CD8-positive, alpha-beta memory T cell (primary cell): Measurements from ENCODE around the gene MAN1A1. TPM values are rescaled to one million over a fixed set of nuclear protein-coding genes. Genes with fewer than 3 reads are reported as not detected.
"Not testable (repeated sequence)": the region's sequence is repeated elsewhere in the genome, so short reads cannot be mapped to it uniquely, and the experiment has no call there.

Experiments
- CTCF ChIA-PET: fragments of 350-600 bp; sonication (Branson Sonifier 250); formaldehyde crosslinking; loops from one replicate; lab custom pipeline; 2021; ENCODE audit warnings: antibody characterized with exemption; lab: Charles Lee
- POLR2A ChIA-PET: fragments of 350-600 bp; sonication (Branson Sonifier 250); formaldehyde crosslinking; loops from one replicate; lab custom pipeline; 2021; ENCODE audit warnings: antibody characterized with exemption; lab: Charles Lee
- DNase-seq, 5 donors: peaks; one replicate each; pipeline versions ENCODE4 v3.0.0 to v3.0.0-alpha.2; 2020 to 2022; ENCODE audit warnings: mixed read lengths in 1 of 5
- H3K27ac ChIP-seq: one replicate; pipeline ENCODE4 v1.7.0; 2013; ENCODE audit warnings: low read depth, mild to moderate bottlenecking, low read length, moderate library complexity
- H3K27me3 ChIP-seq: 2 replicates; pipeline ENCODE4 v1.7.0; 2013; ENCODE audit warnings: low read length, mild to moderate bottlenecking; ENCODE audit not compliant: insufficient read depth, poor library complexity, severe bottlenecking
- H3K36me3 ChIP-seq: 2 replicates; pipeline ENCODE4 v1.7.0; 2013; ENCODE audit warnings: mild to moderate bottlenecking, low read length, moderate library complexity; ENCODE audit not compliant: insufficient read depth
- H3K4me1 ChIP-seq: 2 replicates; pipeline ENCODE4 v1.7.0; 2013; ENCODE audit warnings: mild to moderate bottlenecking, low read length, moderate library complexity; ENCODE audit not compliant: insufficient read depth
- H3K4me3 ChIP-seq: 2 replicates; pipeline ENCODE4 v1.7.0; 2013; ENCODE audit warnings: mild to moderate bottlenecking, low read length
- H3K9me3 ChIP-seq: 2 replicates; pipeline ENCODE4 v1.7.0; 2013; ENCODE audit warnings: mild to moderate bottlenecking, low read length
- H3K27ac Mint-ChIP-seq, 8 donors: one replicate each; pipeline ENCODE4 v1.8.0; 2020 to 2021; ENCODE audit warnings: mixed read lengths in 8 of 8, mild to moderate bottlenecking in 6 of 8, inconsistent platforms in 3 of 8, moderate library complexity in 3 of 8
- H3K27me3 Mint-ChIP-seq, 2 donors: one replicate each; pipeline ENCODE4 v1.8.0; 2020 to 2021; ENCODE audit warnings: mixed read lengths in 2 of 2, mild to moderate bottlenecking in 1 of 2, moderate library complexity in 1 of 2
- H3K36me3 Mint-ChIP-seq, 3 donors: one replicate each; pipeline ENCODE4 v1.8.0; 2020 to 2021; ENCODE audit warnings: mixed read lengths in 3 of 3, inconsistent platforms in 1 of 3, mild to moderate bottlenecking in 1 of 3
- H3K4me1 Mint-ChIP-seq, 3 donors: one replicate each; pipeline ENCODE4 v1.8.0; 2020 to 2021; ENCODE audit warnings: mixed read lengths in 3 of 3, inconsistent platforms in 1 of 3, mild to moderate bottlenecking in 1 of 3
- H3K4me3 Mint-ChIP-seq, 7 donors: one replicate each; pipeline ENCODE4 v1.8.0; 2020 to 2021; ENCODE audit warnings: mixed read lengths in 7 of 7, mild to moderate bottlenecking in 6 of 7, moderate library complexity in 4 of 7, inconsistent platforms in 2 of 7
- H3K9me3 Mint-ChIP-seq, 5 donors: one replicate each; pipeline ENCODE4 v1.8.0; 2020 to 2022; ENCODE audit warnings: mixed read lengths in 5 of 5, mild to moderate bottlenecking in 3 of 5, moderate library complexity in 2 of 5, inconsistent platforms in 1 of 5
- polyA plus RNA-seq: library from polyadenylated mRNA; unstranded; fragments of 300-500 nt; fragmentation: Illumina TruSeq; gene quantifications from one replicate; pipeline ENCODE4 v1.2.3, GENCODE V29; 2021
- total RNA-seq, 2 experiments: library from RNA; stranded (reverse); gene quantifications; one replicate each; pipeline ENCODE4 v1.2.3, GENCODE V29; 2021

MAN1A1 gene
- total and polyA plus RNA-seq, 3 experiments from 2014 or later, result 23.8 to 38.4 (median 36.9) TPM

GRCh38 chr6:119173249-119174084 is 176.1 kb downstream of the MAN1A1 start:
- no peak overlapping the region for H3K27ac Mint-ChIP-seq
- Histone ChIP-seq H3K36me3 (no peaks in the 10 kb centered on the region), H3K27me3 (no peaks in the 10 kb centered on the region), H3K4me1 (no peaks in the 10 kb centered on the region), H3K4me3 (no peak overlapping the region), H3K27ac (no peak overlapping the region), H3K9me3 (no peaks in the 10 kb centered on the region)
- H3K27me3 Mint-ChIP-seq, result no peaks in the 10 kb centered on the region
- POLR2A ChIA-PET, result no interaction called here
- no peak overlapping the region for H3K4me3 Mint-ChIP-seq
- H3K4me1 Mint-ChIP-seq, result peaks cover 0 to 7% (median 0%) of the 10 kb centered on the region in 3 donors
- H3K36me3 Mint-ChIP-seq, result peaks cover 0 to 1% (median under 1%) of the 10 kb centered on the region in 3 donors
- CTCF ChIA-PET, result interaction anchor here (1.2 kb wide), 1 partner anchor 44 kb away, joined by 4 read pairs; no protein-coding TSS in a partner anchor
- H3K9me3 Mint-ChIP-seq, result no peaks in the 10 kb centered on the region
- no peak for DNase-seq

- DNase-seq, result no peak
- Mint-ChIP-seq H3K27me3 (no peaks in the 10 kb centered on the region), H3K4me1 (peaks cover 0 to 7% (median 0%) of the 10 kb centered on the region in 3 donors), H3K9me3 (no peaks in the 10 kb centered on the region), H3K4me3 (no peak overlapping the region), H3K27ac (peak overlapping the region in 2 of 8 donors; percentile 5 to 51), H3K36me3 (peaks cover 0 to 1% (median 0%) of the 10 kb centered on the region in 3 donors)
- Histone ChIP-seq H3K4me3 (no peak overlapping the region), H3K36me3 (no peaks in the 10 kb centered on the region), H3K4me1 (no peaks in the 10 kb centered on the region), H3K27me3 (no peaks in the 10 kb centered on the region), H3K9me3 (no peaks in the 10 kb centered on the region), H3K27ac (no peak overlapping the region)
- ChIA-PET POLR2A (no interaction called here), CTCF (interaction anchor here (1.2 kb wide), 1 partner anchor 45 kb away, joined by 4 read pairs; no protein-coding TSS in a partner anchor)
These were observed 176.7 kb downstream of the MAN1A1 start for GRCh38 chr6:119172824-119173223.

- no peak overlapping the region for H3K27ac ChIP-seq
- ChIA-PET CTCF (no interaction called here), POLR2A (no interaction called here)
- H3K4me3 ChIP-seq, result no peak overlapping the region
- H3K36me3 Mint-ChIP-seq, result peaks cover 0 to 1% (median 0%) of the 10 kb centered on the region in 3 donors
- H3K9me3 ChIP-seq, result no peaks in the 10 kb centered on the region
- H3K4me1 ChIP-seq, result no peaks in the 10 kb centered on the region
- peaks cover 0 to 7% (median 0%) of the 10 kb centered on the region in 3 donors for H3K4me1 Mint-ChIP-seq
- peaks cover 0 to 3% of the 10 kb centered on the region in 2 donors for H3K27me3 Mint-ChIP-seq
- no peak overlapping the region for H3K4me3 Mint-ChIP-seq
- H3K36me3 ChIP-seq, result no peaks in the 10 kb centered on the region
- DNase-seq, result no peak
- H3K27me3 ChIP-seq, result no peaks in the 10 kb centered on the region
- H3K27ac Mint-ChIP-seq, result peak overlapping the region in 3 of 8 donors; percentile 18 to 64 (median 39)
- H3K9me3 Mint-ChIP-seq, result no peaks in the 10 kb centered on the region
These were observed 177.5 kb downstream of the MAN1A1 start for GRCh38 chr6:119171864-119172588.

- H3K4me3 Mint-ChIP-seq, result no peak overlapping the region
- no peak for DNase-seq
- H3K27ac ChIP-seq, result no peak overlapping the region
- H3K4me1 ChIP-seq, result no peaks in the 10 kb centered on the region
- peaks cover 0 to 9% of the 10 kb centered on the region in 2 donors for H3K27me3 Mint-ChIP-seq
- no peaks in the 10 kb centered on the region for H3K9me3 Mint-ChIP-seq
- H3K27me3 ChIP-seq, result no peaks in the 10 kb centered on the region
- no peaks in the 10 kb centered on the region for H3K36me3 ChIP-seq
- peaks cover 0 to 7% (median 0%) of the 10 kb centered on the region in 3 donors for H3K4me1 Mint-ChIP-seq
- H3K9me3 ChIP-seq, result no peaks in the 10 kb centered on the region
- H3K4me3 ChIP-seq, result no peak overlapping the region
- ChIA-PET CTCF (no interaction called here), POLR2A (no interaction called here)
- peaks cover 0 to 5% (median 1%) of the 10 kb centered on the region in 3 donors for H3K36me3 Mint-ChIP-seq
- no peak overlapping the region for H3K27ac Mint-ChIP-seq
These were observed 178.3 kb downstream of the MAN1A1 start for GRCh38 chr6:119171088-119171841.

- no peaks in the 10 kb centered on the region for H3K36me3 ChIP-seq
- H3K27me3 ChIP-seq, result no peaks in the 10 kb centered on the region
- ChIA-PET CTCF (no interaction called here), POLR2A (no interaction called here)
- H3K27ac ChIP-seq, result no peak overlapping the region
- Mint-ChIP-seq H3K27ac (no peak overlapping the region), H3K36me3 (peaks cover 0 to 8% (median 0%) of the 10 kb centered on the region in 3 donors), H3K4me3 (no peak overlapping the region), H3K9me3 (no peaks in the 10 kb centered on the region), H3K27me3 (peaks cover 4 to 13% of the 10 kb centered on the region in 2 donors), H3K4me1 (peaks cover 0 to 7% (median 0%) of the 10 kb centered on the region in 3 donors)
- DNase-seq, result no peak
- H3K4me1 ChIP-seq, result no peaks in the 10 kb centered on the region
- H3K9me3 ChIP-seq, result no peaks in the 10 kb centered on the region
- no peak overlapping the region for H3K4me3 ChIP-seq
These were observed 179.0 kb downstream of the MAN1A1 start for GRCh38 chr6:119170447-119171087.

- Mint-ChIP-seq H3K4me1 (peaks cover 0 to 7% (median 0%) of the 10 kb centered on the region in 3 donors), H3K36me3 (peaks cover 0 to 12% (median 0%) of the 10 kb centered on the region in 3 donors), H3K4me3 (no peak overlapping the region), H3K27ac (no peak overlapping the region), H3K9me3 (no peaks in the 10 kb centered on the region), H3K27me3 (peaks cover 7 to 16% of the 10 kb centered on the region in 2 donors)
- Histone ChIP-seq H3K9me3 (no peaks in the 10 kb centered on the region), H3K27ac (no peak overlapping the region), H3K4me1 (no peaks in the 10 kb centered on the region), H3K36me3 (no peaks in the 10 kb centered on the region), H3K4me3 (no peak overlapping the region), H3K27me3 (no peaks in the 10 kb centered on the region)
- CTCF ChIA-PET, result no interaction called here
- POLR2A ChIA-PET, result no interaction called here
- no peak for DNase-seq
These were observed 179.5 kb downstream of the MAN1A1 start for GRCh38 chr6:119170103-119170446.

GRCh38 chr6:119169355-119169754 is 180.2 kb downstream of the MAN1A1 start:
- H3K36me3 ChIP-seq, H3K27ac Mint-ChIP-seq, H3K4me1 ChIP-seq, H3K27me3 ChIP-seq, H3K4me1 Mint-ChIP-seq, POLR2A ChIA-PET, H3K9me3 Mint-ChIP-seq, CTCF ChIA-PET, H3K27ac ChIP-seq, DNase-seq, H3K9me3 ChIP-seq, H3K4me3 Mint-ChIP-seq, H3K4me3 ChIP-seq: not testable (repeated sequence)
- peaks cover 0 to 12% (median 0%) of the 10 kb centered on the region in 3 donors for H3K36me3 Mint-ChIP-seq
- H3K27me3 Mint-ChIP-seq, result peaks cover 7 to 20% of the 10 kb centered on the region in 2 donors
